Lower lobe of right lung (tissue), 2 donors: ENCODE data around the gene STRADA. TPM values are rescaled to one million over a fixed set of nuclear protein-coding genes. Genes with fewer than 3 reads are reported as not detected.

Source experiments
- ATAC-seq, 2 donors: fragments of 200-7000 bp; cut with Tn5 transposase; one replicate each; pipeline ENCODE4 v1.9.1; 2020 to 2022; ENCODE audit warnings: mild to moderate bottlenecking in 2 of 2, moderate library complexity in 2 of 2
- DNase-seq: peaks from one replicate; pipeline ENCODE4 v3.0.0-alpha.2; 2020
- H3K27ac ChIP-seq: fragments of 200-600 bp; one replicate; pipeline ENCODE4 v1.8.0; 2022
- H3K27me3 ChIP-seq: fragments of 200-600 bp; one replicate; pipeline ENCODE4 v1.8.0; 2022; ENCODE audit warnings: low read depth
- H3K36me3 ChIP-seq: fragments of 200-600 bp; one replicate; pipeline ENCODE4 v1.8.0; 2022; ENCODE audit warnings: mild to moderate bottlenecking
- H3K4me1 ChIP-seq: fragments of 200-600 bp; one replicate; pipeline ENCODE4 v1.8.0; 2022
- H3K4me3 ChIP-seq: fragments of 200-600 bp; one replicate; pipeline ENCODE4 v1.8.0; 2022; ENCODE audit warnings: mild to moderate bottlenecking
- H3K9me3 ChIP-seq: fragments of 200-600 bp; one replicate; pipeline ENCODE4 v1.8.0; 2022
- CTCF ChIP-seq: fragments of 200-600 bp; IDR thresholded peaks from one replicate; pipeline ENCODE4 v1.8.0; 2022; ENCODE audit warnings: antibody characterized with exemption, mild to moderate bottlenecking
- intact Hi-C: fragments of 100-400 bp; cut with DNase I; formaldehyde crosslinking; loops from one replicate; pipeline ENCODE4 v1.11.0; 2022
- long read RNA-seq: library from polyadenylated mRNA; unstranded; transcript quantifications from one replicate; pipeline ENCODE4 v2.0.0, GENCODE V29; 2021
- total RNA-seq: library from RNA; stranded (reverse); fragmentation: NEBNext Ultra II Directional; extraction: Animal tissue kit (Norgen Biotek cat#: 25700); gene quantifications from one replicate; pipeline ENCODE4 v1.2.1, GENCODE V29; 2021
- donor health status: DM: no; HTN: yes; CAD: no; lungs with severe emphysema.

STRADA gene
- total RNA-seq, result 32.8 TPM
- long read RNA-seq, partial matches to known transcripts, result 3 of 18 reads
- long read RNA-seq, other reads (novel, unspliced or antisense), result 4 of 18 reads

- H3K9me3 ChIP-seq, result no peaks in the 10 kb centered on the region
- ATAC-seq (peak; percentile 99), DNase-seq (peak; percentile 100)
- H3K36me3 ChIP-seq, result peaks cover 13% of the 10 kb centered on the region
- H3K27ac ChIP-seq, result peak within 1 kb of the TSS; percentile 95
- H3K4me3 ChIP-seq, result peak within 1 kb of the TSS; percentile 99
- intact Hi-C loops, result no loop called here
- no peaks in the 10 kb centered on the region for H3K27me3 ChIP-seq
- peaks cover 15% of the 10 kb centered on the region for H3K4me1 ChIP-seq
- no peak for TF ChIP-seq CTCF
Measured at GRCh38 chr17:63741408-63742173, at the start of gene STRADA. Gene STRADA (minus strand): TSS chr17:63741799. CDS start chr17:63728369, 13,430 bp downstream.

- intact Hi-C loops, result no loop called here
- H3K36me3 ChIP-seq, result peaks cover 93% of the 10 kb centered on the region
- H3K27me3 ChIP-seq, result no peaks in the 10 kb centered on the region
- no peak for DNase-seq
- H3K4me1 ChIP-seq, result peaks cover under 1% of the 10 kb centered on the region
- no peak overlapping the region for H3K4me3 ChIP-seq
- ATAC-seq, result no peak
- H3K9me3 ChIP-seq, result no peaks in the 10 kb centered on the region
- H3K27ac ChIP-seq, result no peak overlapping the region
- TF ChIP-seq CTCF, result no peak
Measured at GRCh38 chr17:63790057-63790456, 48.5 kb upstream of the STRADA start.

- H3K36me3 ChIP-seq, result peaks cover 78% of the 10 kb centered on the region
- no peak for TF ChIP-seq CTCF
- DNase-seq, result no peak
- intact Hi-C loops, result no loop called here
- no peaks in the 10 kb centered on the region for H3K27me3 ChIP-seq
- no peaks in the 10 kb centered on the region for H3K9me3 ChIP-seq
- H3K4me1 ChIP-seq, result peaks cover 17% of the 10 kb centered on the region
- no peak overlapping the region for H3K4me3 ChIP-seq
- H3K27ac ChIP-seq, result no peak overlapping the region
- ATAC-seq, result no peak
Measured at GRCh38 chr17:63786971-63787711, 45.5 kb upstream of the STRADA start.

- DNase-seq, result no peak
- Histone ChIP-seq H3K27ac (no peak overlapping the region), H3K4me1 (peaks cover 20% of the 10 kb centered on the region), H3K27me3 (no peaks in the 10 kb centered on the region), H3K36me3 (peaks cover 72% of the 10 kb centered on the region), H3K4me3 (no peak overlapping the region), H3K9me3 (no peaks in the 10 kb centered on the region)
- ATAC-seq, result no peak
- intact Hi-C loops, result no loop called here
- no peak for TF ChIP-seq CTCF
Measured at GRCh38 chr17:63786117-63786516, 44.5 kb upstream of the STRADA start.

GRCh38 chr17:63785556-63785955 lies 44.0 kb upstream of the STRADA start:
- Histone ChIP-seq H3K4me3 (no peak overlapping the region), H3K36me3 (peaks cover 66% of the 10 kb centered on the region), H3K9me3 (no peaks in the 10 kb centered on the region), H3K27me3 (no peaks in the 10 kb centered on the region), H3K27ac (no peak overlapping the region), H3K4me1 (peaks cover 25% of the 10 kb centered on the region)
- intact Hi-C loops, result no loop called here
- DNase-seq (no peak), ATAC-seq (no peak)
- TF ChIP-seq CTCF, result no peak
